ENCODE measurements around the gene B4GALT4.

B4GALT4 gene

GRCh38 chr3:119239206-119239820 is 1.4 kb downstream of the B4GALT4 start:
- H3K27ac ChIP-seq = peak overlapping the region; percentile 73
- no peak for DNase-seq (ENCODE audit: low read depth, low spot score)

DNA sequence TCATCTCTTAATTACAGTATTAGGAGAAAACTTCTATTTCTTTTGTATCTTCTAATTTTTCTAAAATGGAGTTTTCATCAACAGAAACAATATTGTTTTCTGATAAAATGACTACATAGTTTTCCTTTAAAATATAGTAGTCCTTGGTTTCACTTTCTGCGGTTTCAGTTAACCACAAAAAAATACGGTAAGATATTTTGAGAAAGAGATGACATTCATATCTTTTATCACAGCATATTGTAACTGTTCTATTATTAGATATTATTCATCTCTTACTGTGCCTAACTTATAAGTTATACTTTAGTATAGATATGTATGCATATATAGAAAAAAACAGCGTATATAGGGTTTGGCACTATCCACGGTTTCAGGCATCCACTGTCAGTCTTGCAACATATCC is 2.3 kb downstream of the B4GALT4 start:
- no peak overlapping the region for H3K27ac ChIP-seq
- DNase-seq (ENCODE audit: low read depth, low spot score) = no peak

GRCh38 chr3:119237299-119237698 is 3.4 kb downstream of the B4GALT4 start:
- no peak overlapping the region for H3K27ac ChIP-seq
- no peak for DNase-seq (ENCODE audit: low read depth, low spot score)

GRCh38 chr3:119236756-119237155 is 3.9 kb downstream of the B4GALT4 start:
- H3K27ac ChIP-seq = peak overlapping the region; percentile 70
- no peak for DNase-seq (ENCODE audit: low read depth, low spot score)

- DNase-seq (ENCODE audit: low read depth, low spot score) = peak; percentile 16
- peak overlapping the region; percentile 70 for H3K27ac ChIP-seq
These were observed 5.5 kb downstream of the B4GALT4 start for GRCh38 chr3:119235151-119235550.

GRCh38 chr3:119234610-119235009 is 6.1 kb downstream of the B4GALT4 start:
- H3K27ac ChIP-seq = peak overlapping the region; percentile 70

GRCh38 chr3:119230745-119231144 is 9.9 kb downstream of the B4GALT4 start:
- H3K27ac ChIP-seq = no peak overlapping the region

More at GRCh38 chr3:119234610-119235009, 6.1 kb downstream of the B4GALT4 start:
- DNase-seq (ENCODE audit: low read depth, low spot score) = no peak

GRCh38 chr3:119230071-119230470 is 10.6 kb downstream of the B4GALT4 start:
- DNase-seq (ENCODE audit: low read depth, low spot score) = no peak
- no peak overlapping the region for H3K27ac ChIP-seq

More at GRCh38 chr3:119230745-119231144, 9.9 kb downstream of the B4GALT4 start:
- no peak for DNase-seq (ENCODE audit: low read depth, low spot score)

DNA sequence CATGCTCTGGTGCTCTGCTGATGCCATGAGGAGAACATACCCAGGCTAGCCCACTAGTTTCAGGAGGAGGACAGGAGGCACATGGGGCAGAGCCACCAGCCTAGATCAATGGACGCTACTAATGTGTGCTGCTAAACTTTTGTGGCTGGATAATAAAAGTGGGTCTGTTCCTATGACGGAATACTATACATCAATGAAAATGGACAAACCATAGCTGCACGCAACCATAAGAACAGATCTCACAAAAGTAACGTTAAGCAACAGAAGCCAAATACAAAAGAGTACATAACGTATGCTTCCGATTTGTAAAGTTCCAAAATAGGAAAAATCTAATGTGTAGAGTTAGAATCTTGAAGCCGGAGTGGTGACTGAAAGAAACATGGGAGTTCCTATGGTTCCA is 11.5 kb downstream of the B4GALT4 start:
- H3K27ac ChIP-seq = no peak overlapping the region
- no peak for DNase-seq (ENCODE audit: low read depth, low spot score)

DNA sequence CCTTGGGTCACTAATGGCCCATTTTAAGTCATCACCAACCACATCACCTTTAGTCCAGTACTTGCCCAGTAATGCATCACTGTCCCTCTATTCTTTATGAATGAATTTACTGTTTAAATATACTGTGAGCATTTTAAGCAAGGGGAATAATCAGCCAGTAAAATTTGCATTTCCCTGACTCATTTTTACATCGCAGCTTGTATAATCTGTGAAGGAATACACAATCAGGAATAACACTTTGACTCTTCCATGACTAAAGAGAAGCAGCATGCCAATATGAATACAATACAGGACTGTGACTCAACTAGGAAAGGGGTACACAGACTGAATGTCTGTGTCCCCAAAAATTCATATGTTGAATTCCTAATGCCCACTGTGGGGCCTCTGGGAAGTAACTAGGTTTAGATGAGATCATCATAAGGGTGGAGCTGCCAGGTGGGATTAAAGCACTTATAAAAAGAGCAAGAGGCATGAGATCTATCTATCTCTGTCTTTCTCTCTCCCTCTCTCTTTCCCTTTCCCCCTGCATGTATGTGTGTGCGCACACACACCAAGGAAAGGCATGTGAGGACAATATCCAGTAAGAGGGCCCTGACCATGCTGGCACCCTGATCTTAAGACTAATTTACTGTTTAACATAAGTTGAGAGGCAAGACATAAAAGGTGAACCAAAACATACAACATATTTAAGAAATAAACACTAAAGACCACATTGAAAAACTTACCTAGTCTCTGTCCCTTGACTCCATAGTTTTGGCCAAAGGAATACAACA is 12.1 kb downstream of the B4GALT4 start:
- DNase-seq (ENCODE audit: low read depth, low spot score) = no peak

DNA sequence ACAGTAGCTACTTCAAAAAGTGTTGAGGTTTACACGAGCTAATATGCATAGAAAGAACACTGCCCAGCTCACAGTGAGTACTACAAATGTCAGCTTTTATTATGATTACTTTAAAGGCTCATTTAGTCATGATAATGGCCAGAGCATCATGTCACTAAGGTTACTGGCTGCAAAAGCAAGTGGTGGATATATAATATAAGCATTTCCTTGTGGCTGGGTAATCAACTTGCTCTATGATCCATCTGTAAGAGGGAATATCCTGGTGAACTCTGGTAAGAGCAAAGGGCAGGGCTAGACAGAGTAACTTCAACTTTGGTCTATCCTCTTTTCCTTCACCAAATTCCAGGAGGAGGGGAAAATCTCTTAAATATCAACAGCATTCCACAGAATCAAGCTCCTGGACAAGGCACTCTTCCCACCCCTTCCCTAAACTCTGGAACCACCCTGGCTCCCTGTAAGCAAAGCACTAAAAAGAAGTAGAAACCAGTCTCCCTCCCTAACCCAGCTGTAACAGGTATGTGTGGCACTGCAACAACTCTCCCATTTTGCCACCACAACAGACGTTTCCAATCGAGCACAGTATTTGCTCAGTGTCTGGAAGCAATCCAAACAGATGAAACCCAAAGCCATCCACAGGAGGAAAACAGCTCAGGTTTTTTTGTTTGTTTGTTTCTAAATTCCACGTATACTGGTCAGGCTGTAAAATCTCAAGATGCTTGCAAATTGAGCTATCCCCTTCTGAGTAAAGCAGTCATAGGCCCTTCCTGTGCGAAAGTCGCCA is 13.4 kb downstream of the B4GALT4 start:
- no peak for DNase-seq (ENCODE audit: low read depth, low spot score)
- H3K27ac ChIP-seq = no peak overlapping the region

More for the DNA sequence above, 12.1 kb downstream of the B4GALT4 start:
- no peak overlapping the region for H3K27ac ChIP-seq

DNA sequence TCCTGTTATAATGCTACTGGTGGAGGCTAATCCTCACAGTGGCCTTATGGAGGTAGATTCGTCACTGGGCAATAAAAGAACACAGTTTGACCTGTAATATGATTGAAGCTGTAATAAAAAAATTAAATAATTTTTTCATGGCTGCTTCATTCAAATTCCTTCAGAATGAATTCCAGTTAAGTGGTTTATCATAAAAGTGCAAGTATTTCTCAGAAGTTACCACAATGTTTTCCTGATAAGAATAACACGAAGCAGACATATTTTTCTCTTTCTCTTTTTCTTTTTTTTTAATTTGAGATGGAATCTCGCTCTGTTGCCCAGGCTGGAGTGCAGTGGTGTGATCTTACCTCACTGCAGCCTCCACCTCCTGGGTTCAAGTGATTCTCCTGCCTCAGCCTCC is 15.6 kb downstream of the B4GALT4 start:
- H3K27ac ChIP-seq = no peak overlapping the region
- DNase-seq (ENCODE audit: low read depth, low spot score) = no peak

DNA sequence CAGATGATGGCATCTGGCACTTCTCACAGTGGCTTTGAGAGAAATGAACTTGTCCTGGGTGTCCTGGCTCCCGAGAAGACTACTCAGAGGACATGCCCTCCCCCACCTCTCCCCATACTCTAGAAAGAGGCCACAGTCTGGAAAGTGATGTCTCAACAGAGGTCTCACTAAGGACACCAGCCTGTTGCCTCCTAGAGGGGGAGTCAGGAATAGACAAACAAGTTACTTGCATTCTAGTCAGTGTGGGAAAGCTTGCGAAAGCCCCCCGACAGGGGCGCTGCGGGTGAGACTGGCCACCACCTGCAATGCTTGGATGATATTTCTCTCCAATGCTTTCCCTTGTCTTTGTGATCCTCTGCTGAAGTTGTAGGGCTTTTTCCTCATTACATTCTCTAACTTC is 17.2 kb downstream of the B4GALT4 start:
- no peak overlapping the region for H3K27ac ChIP-seq
- DNase-seq (ENCODE audit: low read depth, low spot score) = no peak

- no peak for DNase-seq (ENCODE audit: low read depth, low spot score)
- H3K27ac ChIP-seq = peak overlapping the region; percentile 16
These were observed 18.3 kb downstream of the B4GALT4 start for GRCh38 chr3:119222391-119222790.

DNA sequence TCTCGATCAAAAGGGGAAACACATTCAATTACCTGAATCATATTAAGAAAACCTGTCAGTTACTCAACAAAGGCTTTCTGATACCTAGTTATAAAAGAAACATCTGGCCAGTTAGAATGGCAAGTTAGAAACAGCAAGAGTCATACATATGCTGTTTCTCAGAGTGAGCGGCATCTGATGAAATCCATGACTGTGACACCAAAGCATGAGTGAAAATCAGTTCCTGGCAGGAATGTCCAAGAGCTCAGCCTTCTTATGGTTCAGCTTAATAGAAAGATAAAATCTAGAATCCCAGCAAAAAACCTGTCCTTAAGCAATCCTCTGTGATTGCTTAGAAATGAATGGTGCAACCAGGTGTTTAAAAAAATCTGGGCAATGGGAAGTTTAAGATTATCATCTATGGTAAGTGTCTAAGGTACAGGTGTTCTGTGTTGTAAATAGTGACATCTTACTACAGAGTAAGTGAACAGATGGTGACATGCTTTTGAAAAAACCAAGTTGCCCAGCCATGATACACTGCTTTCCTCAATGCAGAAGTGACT is 18.8 kb downstream of the B4GALT4 start:
- DNase-seq (ENCODE audit: low read depth, low spot score) = no peak
- H3K27ac ChIP-seq = peak overlapping the region; percentile 16

- no peak for DNase-seq (ENCODE audit: low read depth, low spot score)
- peak overlapping the region; percentile 16 for H3K27ac ChIP-seq
These were observed 19.6 kb downstream of the B4GALT4 start for GRCh38 chr3:119220970-119221667.

GRCh38 chr3:119220198-119220597 is 20.5 kb downstream of the B4GALT4 start:
- DNase-seq (ENCODE audit: low read depth, low spot score) = no peak
- H3K27ac ChIP-seq = no peak overlapping the region

DNA sequence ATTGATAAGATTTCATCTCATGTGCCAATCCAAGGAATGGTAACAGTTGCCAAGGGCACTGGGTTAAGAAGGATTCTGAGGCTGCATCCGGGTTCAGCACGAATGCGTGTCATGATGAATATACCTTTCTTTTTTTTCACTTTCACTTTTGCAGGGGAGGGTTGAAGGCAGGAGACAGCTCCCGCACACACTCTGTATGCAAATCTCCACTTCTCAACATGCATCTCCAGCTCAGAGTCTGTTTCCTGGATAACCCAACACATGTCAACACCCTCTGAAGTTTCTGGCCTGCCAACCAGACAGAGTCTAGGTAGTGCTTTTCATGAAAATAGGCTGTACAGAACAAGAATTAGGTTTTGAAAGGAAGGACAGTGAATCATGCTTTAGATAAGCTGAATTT is 21.6 kb downstream of the B4GALT4 start:
- no peak overlapping the region for H3K27ac ChIP-seq
- no peak for DNase-seq (ENCODE audit: low read depth, low spot score)

GRCh38 chr3:119211803-119212202 is 28.9 kb downstream of the B4GALT4 start:
- DNase-seq (ENCODE audit: low read depth, low spot score) = no peak
- no peak overlapping the region for H3K27ac ChIP-seq

DNA sequence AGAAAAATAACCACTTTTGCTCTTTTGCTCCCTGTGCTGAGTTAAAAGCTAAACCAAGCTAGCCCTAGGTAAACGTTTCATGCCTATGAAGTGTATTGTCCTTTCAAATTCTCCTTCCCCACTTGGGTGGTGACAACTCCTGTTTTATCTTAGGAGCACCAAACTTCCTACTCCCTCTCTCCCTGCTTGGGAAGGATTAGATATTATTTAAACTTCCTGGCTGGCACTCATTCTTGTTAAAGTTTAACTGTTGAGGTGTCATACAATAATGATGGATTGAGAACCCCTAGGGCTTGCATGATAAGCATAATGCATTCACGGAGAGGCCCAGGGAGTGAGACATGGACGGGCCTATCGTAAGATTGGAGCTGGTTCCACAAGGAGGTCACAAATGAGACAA is 29.5 kb downstream of the B4GALT4 start:
- no peak overlapping the region for H3K27ac ChIP-seq
- no peak for DNase-seq (ENCODE audit: low read depth, low spot score)
